ENCODE data around the gene TIMM50.

GRCh38 chr19:39434123-39435076 is 46.2 kb upstream of the TIMM50 start:
- no peak for TF ChIP-seq RAD21 (IDR thresholded peaks at IDR 0.05)
- no peak for TF ChIP-seq GABPA (IDR thresholded peaks at IDR 0.05 in 1 of 2, conservative IDR thresholded peaks at IDR 0.05 in 1 of 2)
- TF ChIP-seq CTCF (IDR thresholded peaks at IDR 0.05; ENCODE audit: low read depth, low read length, missing input control), result no peak
- no peak for TF ChIP-seq FOXA1 (IDR thresholded peaks at IDR 0.05)
- no peak for TF ChIP-seq ATF3 (IDR thresholded peaks at IDR 0.05)
- TF ChIP-seq JUND (IDR thresholded peaks at IDR 0.05), result no peak
- TF ChIP-seq NR2F2 (IDR thresholded peaks at IDR 0.05), result no peak

All from liver (tissue), 3 donors.